B cell (primary cell): ENCODE results near the gene SLC48A1. TPM values are rescaled to one million over a fixed set of nuclear protein-coding genes. Genes with fewer than 3 reads are reported as not detected.

Experiments used
- ATAC-seq: fragments of 200-7000 bp; cut with Tn5 transposase; one replicate; pipeline ENCODE4 v1.10.0; 2021; ENCODE audit warnings: low read depth, mild to moderate bottlenecking, moderate number of reproducible peaks, moderate library complexity
- CTCF ChIA-PET: fragments of 350-600 bp; sonication (Branson Sonifier 250); formaldehyde crosslinking; loops from one replicate; lab custom pipeline; 2021; ENCODE audit warnings: antibody characterized with exemption, inconsistent platforms; lab: Charles Lee
- POLR2A ChIA-PET: fragments of 350-600 bp; sonication (Branson Sonifier 250); formaldehyde crosslinking; loops from one replicate; lab custom pipeline; 2021; ENCODE audit warnings: antibody characterized with exemption; lab: Charles Lee
- DNase-seq: peaks from one replicate; pipeline ENCODE4 v3.0.0; 2013
- H2AFZ ChIP-seq: 2 replicates; pipeline ENCODE4 v1.6.1; 2012; ENCODE audit warnings: mild to moderate bottlenecking, low read depth, low read length; ENCODE audit not compliant: insufficient read depth, poor library complexity, severe bottlenecking
- H3K27ac ChIP-seq, 2 donors: 1 replicate in 1 of 2; 2 replicates in 1 of 2; pipeline ENCODE4 v1.5.1; 2012 to 2013; ENCODE audit warnings: low read length in 2 of 2, mild to moderate bottlenecking in 2 of 2, moderate library complexity in 1 of 2
- H3K27me3 ChIP-seq, 4 experiments: fragments of 200-600 bp in 1 of 4; sonication (generic) in 1 of 4; replicated peaks in 1 of 4; 1 replicate in 2 of 4; 2 replicates in 2 of 4; pipeline versions ENCODE4 v1.6.1 to v1.7.0; 2013 to 2016; ENCODE audit warnings: low read length in 3 of 4, mild to moderate bottlenecking in 2 of 4, mixed read lengths in 1 of 4, moderate library complexity in 1 of 4; ENCODE audit not compliant: insufficient read depth in 4 of 4, control insufficient read depth in 3 of 4; ENCODE audit errors: control extremely low read depth in 1 of 4
- H3K36me3 ChIP-seq, 2 experiments: replicated peaks in 1 of 2; 1 replicate in 1 of 2; 2 replicates in 1 of 2; pipeline versions ENCODE4 v1.6.1 to v1.7.1; 2013; ENCODE audit warnings: low read length in 1 of 2; ENCODE audit not compliant: insufficient read depth in 2 of 2, control insufficient read depth in 1 of 2; ENCODE audit errors: control extremely low read depth in 1 of 2, extremely low read depth in 1 of 2
- H3K4me1 ChIP-seq, 2 donors: fragments of 200-600 bp in 1 of 2; sonication (generic) in 1 of 2; 1 replicate in 1 of 2; 2 replicates in 1 of 2; pipeline versions ENCODE4 v1.5.1 to v1.6.1; 2013 to 2017; ENCODE audit warnings: low read length in 2 of 2; ENCODE audit not compliant: control insufficient read depth in 2 of 2, insufficient read depth in 2 of 2
- H3K4me2 ChIP-seq: replicated peaks from 2 replicates; pipeline ENCODE3; 2012; ENCODE audit warnings: mild to moderate bottlenecking, low read depth, low read length; ENCODE audit not compliant: poor library complexity, severe bottlenecking
- H3K4me3 ChIP-seq, 5 experiments: fragments of 200-600 bp in 1 of 5; sonication (generic) in 1 of 5; 1 replicate in 3 of 5; 2 replicates in 2 of 5; pipeline versions ENCODE4 v1.5.1 to v1.7.0; 2011 to 2016; ENCODE audit warnings: low read length in 4 of 5, mild to moderate bottlenecking in 4 of 5, low read depth in 2 of 5, control low read depth in 1 of 5, moderate library complexity in 1 of 5; ENCODE audit not compliant: insufficient read depth in 1 of 5; ENCODE audit errors: control extremely low read depth in 1 of 5, extremely low read depth in 1 of 5
- H3K79me2 ChIP-seq: fragments of 200-600 bp; sonication (generic); one replicate; pipeline ENCODE4 v1.6.0; 2016; ENCODE audit warnings: low read length; ENCODE audit not compliant: control insufficient read depth, insufficient read depth
- H3K9ac ChIP-seq: fragments of 200-600 bp; sonication (generic); 2 replicates; pipeline ENCODE4 v1.6.1; 2017; ENCODE audit warnings: mild to moderate bottlenecking, low read length, moderate library complexity
- H3K9me3 ChIP-seq, 3 donors: one replicate each; pipeline versions ENCODE4 v1.6.1 to v1.7.1; 2013; ENCODE audit warnings: low read length in 2 of 3; ENCODE audit not compliant: control insufficient read depth in 2 of 3, insufficient read depth in 1 of 3; ENCODE audit errors: control extremely low read depth in 1 of 3
- H4K20me1 ChIP-seq: 2 replicates; pipeline ENCODE4 v1.6.0; 2012; ENCODE audit warnings: mild to moderate bottlenecking, low read length; ENCODE audit not compliant: insufficient read depth, control insufficient read depth, poor library complexity, severe bottlenecking
- H3K27ac Mint-ChIP-seq: one replicate; pipeline ENCODE4 v1.8.0; 2021; ENCODE audit warnings: mixed read lengths
- H3K27me3 Mint-ChIP-seq: one replicate; pipeline ENCODE4 v1.8.0; 2021; ENCODE audit warnings: mixed read lengths
- H3K4me1 Mint-ChIP-seq: one replicate; pipeline ENCODE4 v1.8.0; 2021; ENCODE audit warnings: mixed read lengths
- H3K4me3 Mint-ChIP-seq: one replicate; pipeline ENCODE4 v1.8.0; 2021; ENCODE audit warnings: mixed read lengths
- H3K9me3 Mint-ChIP-seq: one replicate; pipeline ENCODE4 v1.8.0; 2022; ENCODE audit warnings: mixed read lengths; ENCODE audit not compliant: insufficient read depth
- EZH2 ChIP-seq: IDR thresholded peaks from 2 replicates; pipeline ENCODE4 v1.6.1; 2012; ENCODE audit warnings: borderline replicate concordance, low read depth, mild to moderate bottlenecking, moderate library complexity, low read length; ENCODE audit not compliant: insufficient read depth, poor library complexity, severe bottlenecking
- WGBS: methylation state at CpG from one replicate; pipeline ENCODE4 v1.1.5; 2013; ENCODE audit warnings: missing lambda C conversion rate; ENCODE audit not compliant: insufficient coverage; 5-methylcytosine and 5-hydroxymethylcytosine counted together
- intact Hi-C: fragments of 100-400 bp; cut with micrococcal nuclease; formaldehyde crosslinking; loops from one replicate; pipeline ENCODE4 v1.10.0; 2022
- polyA plus RNA-seq: library from polyadenylated mRNA; depleted of rRNA; stranded (reverse); fragments of >200 nt; gene quantifications from 2 replicates; pipeline ENCODE4 v1.2.3, GENCODE V29; 2012
- total RNA-seq, 2 donors: library from RNA; stranded (reverse); fragments of 120-200 nt in 1 of 2; gene quantifications; 1 replicate in 1 of 2; 2 replicates in 1 of 2; pipeline versions ENCODE4 v1.2.3 to v1.2.4, GENCODE V29; 2013 to 2022
- TF ChIP-seq, protein P1 (sequence below): fragments of 200-600 bp; IDR thresholded peaks from one replicate; pipeline ENCODE4 v1.8.0; 2022; ENCODE audit warnings: antibody characterized with exemption, mild to moderate bottlenecking

Gene SLC48A1
- total and polyA plus RNA-seq, 2 donors (not counting 1 experiment from before 2014, with no cell fraction given), result 8.0 to 20.0 TPM

- H3K9ac ChIP-seq, result peak overlapping the region; percentile 77
- H3K4me3 ChIP-seq, result peak overlapping the region; percentile 54 to 76 (median 73)
- H3K9me3 ChIP-seq, result no peaks in the 10 kb centered on the region
- Mint-ChIP-seq H3K4me1 (peaks cover 65% of the 10 kb centered on the region), H3K4me3 (peak overlapping the region; percentile 96), H3K27ac (peak overlapping the region; percentile 97), H3K9me3 (no peaks in the 10 kb centered on the region), H3K27me3 (no peaks in the 10 kb centered on the region)
- no peak for DNase-seq
- H4K20me1 ChIP-seq, result no peaks in the 10 kb centered on the region
- H3K36me3 ChIP-seq, result no peaks in the 10 kb centered on the region
- 67% methylated on average over 13 of the region's 17 CpGs for WGBS
- H3K27me3 ChIP-seq, result no peaks in the 10 kb centered on the region
- CTCF ChIA-PET, result interaction anchor here (0.7 to 38.8 kb wide), 7 partner anchors 10 to 79 kb away, joined by 3 to 1203 read pairs (median 10); no protein-coding TSS in a partner anchor
- TF ChIP-seq, protein P1, sequence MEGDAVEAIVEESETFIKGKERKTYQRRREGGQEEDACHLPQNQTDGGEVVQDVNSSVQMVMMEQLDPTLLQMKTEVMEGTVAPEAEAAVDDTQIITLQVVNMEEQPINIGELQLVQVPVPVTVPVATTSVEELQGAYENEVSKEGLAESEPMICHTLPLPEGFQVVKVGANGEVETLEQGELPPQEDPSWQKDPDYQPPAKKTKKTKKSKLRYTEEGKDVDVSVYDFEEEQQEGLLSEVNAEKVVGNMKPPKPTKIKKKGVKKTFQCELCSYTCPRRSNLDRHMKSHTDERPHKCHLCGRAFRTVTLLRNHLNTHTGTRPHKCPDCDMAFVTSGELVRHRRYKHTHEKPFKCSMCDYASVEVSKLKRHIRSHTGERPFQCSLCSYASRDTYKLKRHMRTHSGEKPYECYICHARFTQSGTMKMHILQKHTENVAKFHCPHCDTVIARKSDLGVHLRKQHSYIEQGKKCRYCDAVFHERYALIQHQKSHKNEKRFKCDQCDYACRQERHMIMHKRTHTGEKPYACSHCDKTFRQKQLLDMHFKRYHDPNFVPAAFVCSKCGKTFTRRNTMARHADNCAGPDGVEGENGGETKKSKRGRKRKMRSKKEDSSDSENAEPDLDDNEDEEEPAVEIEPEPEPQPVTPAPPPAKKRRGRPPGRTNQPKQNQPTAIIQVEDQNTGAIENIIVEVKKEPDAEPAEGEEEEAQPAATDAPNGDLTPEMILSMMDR, result no peak
- TF ChIP-seq EZH2, result no peak
- peaks cover 45 to 56% of the 10 kb centered on the region in 2 donors for H3K4me1 ChIP-seq
- intact Hi-C loops, result loop anchor here (1.0 kb wide), 1 partner anchor 12 kb away; no protein-coding TSS in a partner anchor
- peak overlapping the region; percentile 84 for H2AFZ ChIP-seq
- POLR2A ChIA-PET, result interaction anchor here (0.6 to 17.3 kb wide), 5 partner anchors 10 to 1888 kb away, joined by 3 to 264 read pairs (median 8); no protein-coding TSS in a partner anchor
- H3K4me2 ChIP-seq, result peak overlapping the region; percentile 79
- peak overlapping the region; percentile 61 to 81 for H3K27ac ChIP-seq
- peaks cover 45% of the 10 kb centered on the region for H3K79me2 ChIP-seq
- ATAC-seq, result no peak
These were observed 47.8 kb downstream of the SLC48A1 start for GRCh38 chr12:47820631-47821345.

GRCh38 chr12:47821346-47821706 lies 48.3 kb downstream of the SLC48A1 start:
- Histone ChIP-seq H3K4me2 (no peak overlapping the region), H3K79me2 (peaks cover 39% of the 10 kb centered on the region), H3K4me1 (peaks cover 41 to 51% of the 10 kb centered on the region in 2 donors), H3K4me3 (no peak overlapping the region), H3K36me3 (no peaks in the 10 kb centered on the region), H2AFZ (no peak overlapping the region), H4K20me1 (no peaks in the 10 kb centered on the region), H3K9ac (no peak overlapping the region), H3K27me3 (no peaks in the 10 kb centered on the region), H3K9me3 (no peaks in the 10 kb centered on the region), H3K27ac (no peak overlapping the region)
- Mint-ChIP-seq H3K27me3 (no peaks in the 10 kb centered on the region), H3K27ac (peak overlapping the region; percentile 97), H3K9me3 (no peaks in the 10 kb centered on the region), H3K4me3 (peak overlapping the region; percentile 96), H3K4me1 (peaks cover 64% of the 10 kb centered on the region)
- ChIA-PET CTCF (interaction anchor here (0.8 to 38.8 kb wide), 7 partner anchors 8 to 79 kb away, joined by 3 to 1203 read pairs (median 10); no protein-coding TSS in a partner anchor), POLR2A (interaction anchor here (0.6 to 17.3 kb wide), 4 partner anchors 11 to 1889 kb away, joined by 3 to 264 read pairs (median 8); no protein-coding TSS in a partner anchor)
- no peak for ATAC-seq
- TF ChIP-seq, protein P1, result no peak
- TF ChIP-seq EZH2, result no peak
- DNase-seq, result no peak
- intact Hi-C loops, result no loop called here
- 100% methylated on average over 2 of the region's 4 CpGs for WGBS
